ENCODE data around the gene SERTAD3. TPM values are rescaled to one million over a fixed set of nuclear protein-coding genes. Genes with fewer than 3 reads are reported as not detected.
A peak's percentile ranks its signal among the peaks of the same experiment; 100 is the strongest.

The SERTAD3 gene
- total RNA-seq, 1 experiment from 2014 or later: 14.9 TPM

- Histone ChIP-seq H3K36me3 (ENCODE audit: insufficient read depth, low read length) (no peaks in the 10 kb centered on the region), H3K4me2 (ENCODE audit: low read depth, low read length, poor library complexity, severe bottlenecking) (no peak overlapping the region)
These were observed 27.0 kb upstream of the SERTAD3 start for GRCh38 chr19:40471111-40471510.

GRCh38 chr19:40469011-40469410 lies 24.9 kb upstream of the SERTAD3 start:
- H3K79me2 ChIP-seq (ENCODE audit: low read length): no peaks in the 10 kb centered on the region
- no peaks in the 10 kb centered on the region for H3K27me3 ChIP-seq (ENCODE audit: low read length)
- H2AFZ ChIP-seq (ENCODE audit: low read length): no peak overlapping the region
- H3K4me2 ChIP-seq (ENCODE audit: low read depth, low read length, poor library complexity, severe bottlenecking): no peak overlapping the region
- H3K4me1 ChIP-seq (ENCODE audit: low read length): peaks cover 12% of the 10 kb centered on the region
- no peaks in the 10 kb centered on the region for H4K20me1 ChIP-seq (ENCODE audit: insufficient read depth, low read depth, low read length)
- DNase-seq: no peak
- no peak overlapping the region for H3K4me3 ChIP-seq (ENCODE audit: low read length)
- H3K27ac ChIP-seq (ENCODE audit: low read length): no peak overlapping the region
- no peak overlapping the region for H3K9ac ChIP-seq (ENCODE audit: low read length)
- no peaks in the 10 kb centered on the region for H3K9me3 ChIP-seq (ENCODE audit: low read length)
- H3K9me2 ChIP-seq (replicated peaks; ENCODE audit: insufficient read depth, low read length): no peaks in the 10 kb centered on the region
- H3K36me3 ChIP-seq (ENCODE audit: insufficient read depth, low read length): no peaks in the 10 kb centered on the region

More at GRCh38 chr19:40471111-40471510, 27.0 kb upstream of the SERTAD3 start:
- Histone ChIP-seq H3K27ac (ENCODE audit: low read length) (no peak overlapping the region), H4K20me1 (ENCODE audit: insufficient read depth, low read depth, low read length) (no peaks in the 10 kb centered on the region), H3K9ac (ENCODE audit: low read length) (no peak overlapping the region), H3K27me3 (ENCODE audit: low read length) (no peaks in the 10 kb centered on the region), H3K9me2 (replicated peaks; ENCODE audit: insufficient read depth, low read length) (no peaks in the 10 kb centered on the region), H3K9me3 (ENCODE audit: low read length) (no peaks in the 10 kb centered on the region), H3K4me3 (ENCODE audit: low read length) (no peak overlapping the region), H2AFZ (ENCODE audit: low read length) (no peak overlapping the region), H3K79me2 (ENCODE audit: low read length) (no peaks in the 10 kb centered on the region), H3K4me1 (ENCODE audit: low read length) (peaks cover 4% of the 10 kb centered on the region)
- no peak for DNase-seq

- Histone ChIP-seq H3K27ac (ENCODE audit: low read length) (no peak within 1 kb of the TSS), H3K9me3 (ENCODE audit: low read length) (no peaks in the 10 kb centered on the region), H2AFZ (ENCODE audit: low read length) (no peak within 1 kb of the TSS; the same call in 1 of the 2 replicates), H4K20me1 (ENCODE audit: insufficient read depth, low read depth, low read length) (no peaks in the 10 kb centered on the region), H3K36me3 (ENCODE audit: insufficient read depth, low read length) (no peaks in the 10 kb centered on the region), H3K9me2 (replicated peaks; ENCODE audit: insufficient read depth, low read length) (no peaks in the 10 kb centered on the region), H3K79me2 (ENCODE audit: low read length) (no peaks in the 10 kb centered on the region), H3K4me3 (ENCODE audit: low read length) (peak within 1 kb of the TSS; percentile 48; the same call in 1 of the 2 replicates), H3K4me2 (ENCODE audit: low read depth, low read length, poor library complexity, severe bottlenecking) (peak within 1 kb of the TSS; percentile 58), H3K27me3 (ENCODE audit: low read length) (no peaks in the 10 kb centered on the region), H3K9ac (ENCODE audit: low read length) (peak within 1 kb of the TSS; percentile 38), H3K4me1 (ENCODE audit: low read length) (peaks cover 12% of the 10 kb centered on the region)
- DNase-seq: no peak
These were observed 23.0 kb upstream of the SERTAD3 start, which contains the start of gene SPTBN4 for GRCh38 chr19:40466985-40467734. SPTBN4 (plus strand) TSS chr19:40467001; CDS start chr19:40472622, 5,621 bp downstream.

- H3K9ac ChIP-seq (ENCODE audit: low read length): peak overlapping the region; percentile 38
- H3K4me3 ChIP-seq (ENCODE audit: low read length): peak overlapping the region; percentile 48; the same call in 1 of the 2 replicates
- H2AFZ ChIP-seq (ENCODE audit: low read length): no peak overlapping the region; the same call in 1 of the 2 replicates
- no peaks in the 10 kb centered on the region for H3K9me3 ChIP-seq (ENCODE audit: low read length)
- H4K20me1 ChIP-seq (ENCODE audit: insufficient read depth, low read depth, low read length): no peaks in the 10 kb centered on the region
- peak overlapping the region; percentile 58 for H3K4me2 ChIP-seq (ENCODE audit: low read depth, low read length, poor library complexity, severe bottlenecking)
- peaks cover 12% of the 10 kb centered on the region for H3K4me1 ChIP-seq (ENCODE audit: low read length)
- H3K9me2 ChIP-seq (replicated peaks; ENCODE audit: insufficient read depth, low read length): no peaks in the 10 kb centered on the region
- DNase-seq: no peak
- no peaks in the 10 kb centered on the region for H3K27me3 ChIP-seq (ENCODE audit: low read length)
- no peak overlapping the region for H3K27ac ChIP-seq (ENCODE audit: low read length)
- H3K36me3 ChIP-seq (ENCODE audit: insufficient read depth, low read length): no peaks in the 10 kb centered on the region
- H3K79me2 ChIP-seq (ENCODE audit: low read length): no peaks in the 10 kb centered on the region
These were observed 22.3 kb upstream of the SERTAD3 start for GRCh38 chr19:40466219-40466984.

GRCh38 chr19:40465557-40466218 lies 21.6 kb upstream of the SERTAD3 start, which contains the start of gene BLVRB:
BLVRB (minus strand) TSS chr19:40465745; CDS start chr19:40465688, 57 bp downstream.
- peaks cover 12% of the 10 kb centered on the region for H3K4me1 ChIP-seq (ENCODE audit: low read length)
- no peaks in the 10 kb centered on the region for H3K79me2 ChIP-seq (ENCODE audit: low read length)
- H3K27me3 ChIP-seq (ENCODE audit: low read length): no peaks in the 10 kb centered on the region
- peak within 1 kb of the TSS; percentile 54 for H3K9ac ChIP-seq (ENCODE audit: low read length)
- H2AFZ ChIP-seq (ENCODE audit: low read length): peak within 1 kb of the TSS; percentile 97
- H4K20me1 ChIP-seq (ENCODE audit: insufficient read depth, low read depth, low read length): no peaks in the 10 kb centered on the region
- no peak within 1 kb of the TSS for H3K27ac ChIP-seq (ENCODE audit: low read length)
- H3K9me2 ChIP-seq (replicated peaks; ENCODE audit: insufficient read depth, low read length): no peaks in the 10 kb centered on the region
- DNase-seq: peak; percentile 99
- H3K4me2 ChIP-seq (ENCODE audit: low read depth, low read length, poor library complexity, severe bottlenecking): peak within 1 kb of the TSS; percentile 83
- no peaks in the 10 kb centered on the region for H3K9me3 ChIP-seq (ENCODE audit: low read length)
- H3K4me3 ChIP-seq (ENCODE audit: low read length): peak within 1 kb of the TSS; percentile 69
- H3K36me3 ChIP-seq (ENCODE audit: insufficient read depth, low read length): no peaks in the 10 kb centered on the region

- peak overlapping the region; percentile 69 for H3K4me3 ChIP-seq (ENCODE audit: low read length)
- H3K4me1 ChIP-seq (ENCODE audit: low read length): peaks cover 12% of the 10 kb centered on the region
- no peaks in the 10 kb centered on the region for H4K20me1 ChIP-seq (ENCODE audit: insufficient read depth, low read depth, low read length)
- no peaks in the 10 kb centered on the region for H3K36me3 ChIP-seq (ENCODE audit: insufficient read depth, low read length)
- no peaks in the 10 kb centered on the region for H3K9me3 ChIP-seq (ENCODE audit: low read length)
- DNase-seq: no peak
- no peaks in the 10 kb centered on the region for H3K9me2 ChIP-seq (replicated peaks; ENCODE audit: insufficient read depth, low read length)
- peak overlapping the region; percentile 97 for H2AFZ ChIP-seq (ENCODE audit: low read length)
- no peaks in the 10 kb centered on the region for H3K79me2 ChIP-seq (ENCODE audit: low read length)
- no peak overlapping the region for H3K27ac ChIP-seq (ENCODE audit: low read length)
- H3K27me3 ChIP-seq (ENCODE audit: low read length): no peaks in the 10 kb centered on the region
- peak overlapping the region; percentile 54 for H3K9ac ChIP-seq (ENCODE audit: low read length)
- H3K4me2 ChIP-seq (ENCODE audit: low read depth, low read length, poor library complexity, severe bottlenecking): peak overlapping the region; percentile 83
These were observed 21.0 kb upstream of the SERTAD3 start for GRCh38 chr19:40465025-40465556.

GRCh38 chr19:40464059-40465024 lies 20.2 kb upstream of the SERTAD3 start:
- Histone ChIP-seq H2AFZ (ENCODE audit: low read length) (no peak overlapping the region), H3K36me3 (ENCODE audit: insufficient read depth, low read length) (no peaks in the 10 kb centered on the region), H3K9ac (ENCODE audit: low read length) (no peak overlapping the region), H3K4me1 (ENCODE audit: low read length) (peaks cover 12% of the 10 kb centered on the region), H3K27ac (ENCODE audit: low read length) (no peak overlapping the region), H3K4me2 (ENCODE audit: low read depth, low read length, poor library complexity, severe bottlenecking) (no peak overlapping the region), H4K20me1 (ENCODE audit: insufficient read depth, low read depth, low read length) (no peaks in the 10 kb centered on the region), H3K4me3 (ENCODE audit: low read length) (no peak overlapping the region), H3K9me3 (ENCODE audit: low read length) (no peaks in the 10 kb centered on the region), H3K9me2 (replicated peaks; ENCODE audit: insufficient read depth, low read length) (no peaks in the 10 kb centered on the region), H3K79me2 (ENCODE audit: low read length) (no peaks in the 10 kb centered on the region), H3K27me3 (ENCODE audit: low read length) (no peaks in the 10 kb centered on the region)
- DNase-seq: peak; percentile 90
